ENCODE results near the gene MLF2. TPM values are rescaled to one million over a fixed set of nuclear protein-coding genes. Genes with fewer than 3 reads are reported as not detected.

MLF2 gene
- total and polyA plus RNA-seq, 10 of the 15 experiments (the other 5 are each of a cell fraction or from before 2014, with no cell fraction given), result 13.5 to 222 (median 130) TPM

GRCh38 chr12:6754411-6754810, 1.5 kb upstream of the MLF2 start:
- WGBS (ENCODE audit: insufficient coverage, insufficient replicate concordance, low lambda C conversion rate, missing lambda C conversion rate), result 96% methylated on average over 2 of the region's 2 CpGs
- intact Hi-C loops (cut with micrococcal nuclease; ENCODE audit: unreplicated experiment), result no loop called here
- FAIRE-seq, result no peak

More at GRCh38 chr12:6754411-6754810, 1.5 kb upstream of the MLF2 start:
- peaks cover 5 to 7% of the 10 kb centered on the region in 2 experiments; a peak in 3 of 4 replicates for H3K36me3 ChIP-seq (ENCODE audit: control insufficient read depth in 2 of 2, insufficient read depth in 2 of 2, low read length in 1 of 2)
- no peaks in the 10 kb centered on the region for H3K27me3 ChIP-seq (replicated peaks in 1 of 2; ENCODE audit: control insufficient read depth in 2 of 2, insufficient read depth in 2 of 2, low read length in 1 of 2)
- in situ Hi-C loops (cut with MboI), result loop anchor here (5.0 kb wide), 1 partner anchor 73 kb away; the partner anchor contains the start of gene P3H3
- ChIA-PET RAD21 (ENCODE audit: unreplicated experiment) (interaction anchor here (0.6 to 4.4 kb wide), 17 partner anchors 9 to 177 kb away, joined by 3 to 68 read pairs (median 12); partner anchors contain the start of genes CDCA3, COPS7A, PTMS and TPI1), POLR2A (interaction anchor here (0.8 to 4.5 kb wide), 12 partner anchors 9 to 142 kb away, joined by 3 to 60 read pairs (median 8); partner anchors contain the start of genes CDCA3, COPS7A, LAG3 and PTMS), SMC1A (ENCODE audit: uncharacterized antibody, unreplicated experiment) (interaction anchor here (0.8 to 4.8 kb wide), 22 partner anchors 9 to 165 kb away, joined by 3 to 84 read pairs (median 10); partner anchors contain the start of genes CD4, CDCA3, COPS7A and GNB3), CTCF (interaction anchor here (0.8 to 10.9 kb wide), 31 partner anchors 8 to 189 kb away, joined by 3 to 221 read pairs (median 5); partner anchors contain the start of genes CD4, CDCA3, COPS7A and GPR162)
- H3K27ac ChIP-seq (ENCODE audit: control insufficient read depth, insufficient read depth), result no peak overlapping the region
- no peak for TF ChIP-seq MXI1 (IDR thresholded peaks at IDR 0.05; ENCODE audit: low read depth, low read length)
- no peak for TF ChIP-seq RELB (IDR thresholded peaks at IDR 0.05; ENCODE audit: low read depth)
- no peak for TF ChIP-seq ATF2 (IDR thresholded peaks at IDR 0.05; ENCODE audit: low read length)
- TF ChIP-seq IRF4 (IDR thresholded peaks at IDR 0.05; ENCODE audit: low read depth, low read length), result no peak
- no peak for TF ChIP-seq WRNIP1 (IDR thresholded peaks at IDR 0.05; ENCODE audit: borderline replicate concordance, low read depth, low read length)
- no peaks in the 10 kb centered on the region for H4K20me1 ChIP-seq (ENCODE audit: control insufficient read depth, insufficient read depth)
- peaks cover 18% of the 10 kb centered on the region for H3K79me2 ChIP-seq (ENCODE audit: control insufficient read depth, insufficient read depth, low read length)
- ATAC-seq (no peak), DNase-seq (ENCODE audit: low read depth, low spot score) (no peak)
- peaks cover 18% of the 10 kb centered on the region for H3K4me1 ChIP-seq (ENCODE audit: control insufficient read depth, insufficient read depth, low read length)
- H3K4me2 ChIP-seq (ENCODE audit: control insufficient read depth, insufficient read depth), result no peak overlapping the region
- no peaks in the 10 kb centered on the region for H3K9me3 ChIP-seq (replicated peaks; ENCODE audit: control insufficient read depth, insufficient read depth, low read length)
- no peak overlapping the region for H3K4me3 ChIP-seq
- no peak overlapping the region for H2AFZ ChIP-seq (ENCODE audit: control insufficient read depth, low read depth, low read length)
- H3K9ac ChIP-seq (ENCODE audit: control insufficient read depth, insufficient read depth, low read length), result no peak overlapping the region
- BruUV-seq (replicated peaks), result no TSS peak

All from GM12878 (cell line).